PC-3 (cell line): ENCODE data around the gene ALG2. TPM values are rescaled to one million over a fixed set of nuclear protein-coding genes. Genes with fewer than 3 reads are reported as not detected.

Source experiments
- ATAC-seq: fragments of 200-7000 bp; cut with Tn5 transposase; 2 replicates; pipeline ENCODE4 v1.9.1; 2020; ENCODE audit warnings: mild to moderate bottlenecking, moderate library complexity
- BruUV-seq: library from RNA; stranded (reverse); fragments of 400-500 nt; replicated peaks from 2 replicates; lab custom pipeline; 2021; lab: Mats Ljungman, UMichigan
- CTCF ChIA-PET: fragments of 300-600 bp; sonication (Branson Sonifier 250); formaldehyde crosslinking; loops from one replicate; lab custom pipeline; 2022; ENCODE audit warnings: antibody characterized with exemption; lab: Charles Lee
- POLR2A ChIA-PET: fragments of 300-600 bp; sonication (Branson Sonifier 250); formaldehyde crosslinking; loops from one replicate; lab custom pipeline; 2022; ENCODE audit warnings: antibody characterized with exemption; ENCODE audit not compliant: unreplicated experiment; lab: Charles Lee
- DNase-seq: peaks from one replicate; pipeline ENCODE4 v3.0.0-alpha.2; 2015
- H2AFZ ChIP-seq: fragments of 300-600 bp; sonication (generic); 2 replicates; pipeline ENCODE4 v1.6.0; 2016; ENCODE audit warnings: antibody characterized with exemption, low read length
- H3F3A ChIP-seq: fragments of 300-600 bp; sonication (generic); one replicate; pipeline ENCODE4 v1.6.0; 2017; ENCODE audit warnings: antibody characterized with exemption, low read length, control low read depth, mild to moderate bottlenecking; ENCODE audit not compliant: unreplicated experiment
- H3K27ac ChIP-seq: fragments of 300-600 bp; sonication (generic); 2 replicates; pipeline ENCODE4 v1.5.1; 2016; ENCODE audit warnings: mild to moderate bottlenecking, low read length
- H3K27me3 ChIP-seq: fragments of 300-600 bp; sonication (generic); 2 replicates; pipeline ENCODE4 v1.6.1; 2016; ENCODE audit warnings: low read length, mixed read lengths
- H3K36me3 ChIP-seq: fragments of 300-600 bp; sonication (generic); 2 replicates; pipeline ENCODE4 v1.6.1; 2016; ENCODE audit warnings: low read depth, mixed run types, low read length, mixed read lengths
- H3K4me1 ChIP-seq: fragments of 300-600 bp; sonication (generic); 2 replicates; pipeline ENCODE4 v1.5.1; 2016; ENCODE audit warnings: low read length; ENCODE audit not compliant: insufficient read depth
- H3K4me2 ChIP-seq: fragments of 300-600 bp; sonication (generic); 2 replicates; pipeline ENCODE4 v1.6.0; 2016; ENCODE audit warnings: low read length
- H3K4me3 ChIP-seq: fragments of 300-600 bp; sonication (generic); 2 replicates; pipeline ENCODE4 v1.5.1; 2016; ENCODE audit warnings: mild to moderate bottlenecking, low read length, mixed read lengths
- H3K79me2 ChIP-seq: fragments of 300-600 bp; sonication (generic); 2 replicates; pipeline ENCODE4 v1.6.1; 2017; ENCODE audit warnings: low read length, mixed read lengths
- H3K9ac ChIP-seq: fragments of 300-600 bp; sonication (generic); 2 replicates; pipeline ENCODE4 v1.6.0; 2016; ENCODE audit warnings: mild to moderate bottlenecking, low read length
- H3K9me2 ChIP-seq: fragments of 300-600 bp; sonication (generic); replicated peaks from 2 replicates; pipeline ENCODE4 v1.6.1; 2016; ENCODE audit warnings: mixed run types, low read length, mixed read lengths
- H3K9me3 ChIP-seq: fragments of 300-600 bp; sonication (generic); 2 replicates; pipeline ENCODE4 v1.6.1; 2016; ENCODE audit warnings: low read length, mixed read lengths
- H4K20me1 ChIP-seq: fragments of 300-600 bp; sonication (generic); 2 replicates; pipeline ENCODE4 v1.6.1; 2016; ENCODE audit warnings: low read length, mixed read lengths
- CTCF ChIP-seq: fragments of 300-600 bp; sonication (generic); conservative IDR thresholded peaks from 2 replicates; pipeline ENCODE4 v1.5.1; 2017; ENCODE audit warnings: antibody characterized with exemption, low read depth, mild to moderate bottlenecking, low read length
- EZH2 ChIP-seq: fragments of 300-600 bp; sonication (generic); IDR thresholded peaks from one replicate; pipeline ENCODE4 v1.6.1; 2017; ENCODE audit warnings: antibody characterized with exemption, mild to moderate bottlenecking, low read length; ENCODE audit not compliant: unreplicated experiment
- EZH2phosphoT487 ChIP-seq: fragments of 300-600 bp; sonication (generic); IDR thresholded peaks from 2 replicates; pipeline ENCODE4 v1.6.1; 2018; ENCODE audit warnings: mild to moderate bottlenecking, antibody characterized with exemption, low read length, borderline replicate concordance
- intact Hi-C: fragments of 100-400 bp; cut with micrococcal nuclease; formaldehyde crosslinking; loops from 2 replicates; pipeline ENCODE4 v1.9.0; 2023
- total RNA-seq: library from RNA; depleted of rRNA; stranded (reverse); fragments of >200 nt; gene quantifications from 2 replicates; pipeline ENCODE4 v1.2.3, GENCODE V29; 2014

The ALG2 gene
- total RNA-seq, 1 experiment from 2014 or later = 33.2 TPM

- H3K4me1 ChIP-seq = 0 out of 2 replicates have a peak, but pooled peaks cover 1% of the 10 kb centered on the region
- no peaks in the 10 kb centered on the region for H4K20me1 ChIP-seq
- no peaks in the 10 kb centered on the region for H3K9me2 ChIP-seq
- H3K4me3 ChIP-seq = no peak overlapping the region
- no peaks in the 10 kb centered on the region for H3K9me3 ChIP-seq
- ChIA-PET POLR2A (no interaction called here), CTCF (interaction anchor here (0.6 kb wide), 1 partner anchor 155 kb away, joined by 3 read pairs; no protein-coding TSS in a partner anchor)
- H2AFZ ChIP-seq = no peak overlapping the region
- no peaks in the 10 kb centered on the region for H3K79me2 ChIP-seq
- 0 out of 2 replicates have a peak, but pooled peaks cover 3% of the 10 kb centered on the region for H3K27me3 ChIP-seq
- H3K36me3 ChIP-seq = no peaks in the 10 kb centered on the region
- intact Hi-C loops = no loop called here
- no peak overlapping the region for H3K9ac ChIP-seq
- no peak for DNase-seq
- no peak overlapping the region for H3K4me2 ChIP-seq
- no peak overlapping the region for H3K27ac ChIP-seq
- TF ChIP-seq EZH2phosphoT487 (no peak), EZH2 (no peak), CTCF (no peak)
- ATAC-seq = peak; percentile 49; the same call in 1 of the 2 replicates
- H3F3A ChIP-seq = no peaks in the 10 kb centered on the region
- no TSS peak for BruUV-seq
These were observed 31.7 kb downstream of the ALG2 start for GRCh38 chr9:99189887-99190596.

DNA sequence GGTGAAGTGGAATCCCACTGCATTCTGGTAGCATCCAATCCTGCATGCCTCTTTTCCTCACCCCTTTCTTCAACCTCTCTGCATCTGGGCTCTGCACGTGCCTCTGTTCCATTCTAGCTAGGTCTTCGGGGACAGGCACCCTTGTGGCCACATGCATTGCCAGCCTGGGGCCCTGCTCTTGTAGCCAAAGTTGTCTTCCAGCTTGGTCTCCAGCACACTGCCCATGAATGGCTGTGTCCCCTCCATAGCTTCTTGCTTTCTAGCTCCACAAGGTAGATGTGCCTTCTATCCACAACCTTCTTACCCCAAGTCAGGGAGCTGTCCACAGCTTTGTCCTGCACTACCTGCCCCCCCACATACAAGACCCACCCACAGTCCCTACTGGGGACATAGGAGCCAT, 32.6 kb downstream of the ALG2 start:
- H3F3A ChIP-seq = no peaks in the 10 kb centered on the region
- H3K27me3 ChIP-seq = 0 out of 2 replicates have a peak, but pooled peaks cover 3% of the 10 kb centered on the region
- H4K20me1 ChIP-seq = no peaks in the 10 kb centered on the region
- H3K9me3 ChIP-seq = no peaks in the 10 kb centered on the region
- ATAC-seq (no peak), DNase-seq (no peak)
- no peak overlapping the region for H2AFZ ChIP-seq
- POLR2A ChIA-PET = no interaction called here
- no peak overlapping the region for H3K4me3 ChIP-seq
- H3K9ac ChIP-seq = no peak overlapping the region
- no peaks in the 10 kb centered on the region for H3K79me2 ChIP-seq
- no peaks in the 10 kb centered on the region for H3K9me2 ChIP-seq
- intact Hi-C loops = no loop called here
- TF ChIP-seq EZH2phosphoT487 (no peak), EZH2 (no peak), CTCF (no peak)
- no peak overlapping the region for H3K27ac ChIP-seq
- no peak overlapping the region for H3K4me2 ChIP-seq
- no peaks in the 10 kb centered on the region; the same call in 1 of the 2 replicates for H3K36me3 ChIP-seq
- H3K4me1 ChIP-seq = 0 out of 2 replicates have a peak, but pooled peaks cover 5% of the 10 kb centered on the region
- no TSS peak for BruUV-seq
- CTCF ChIA-PET = no interaction called here

GRCh38 chr9:99187311-99187710, 34.4 kb downstream of the ALG2 start:
- no TSS peak for BruUV-seq
- TF ChIP-seq EZH2 = no peak
- no peak for TF ChIP-seq CTCF
- no peak for TF ChIP-seq EZH2phosphoT487
- intact Hi-C loops = no loop called here

More at GRCh38 chr9:99187311-99187710, 34.4 kb downstream of the ALG2 start:
- no peaks in the 10 kb centered on the region for H3F3A ChIP-seq
- no peak overlapping the region for H3K9ac ChIP-seq
- DNase-seq (no peak), ATAC-seq (no peak)
- H3K9me3 ChIP-seq = no peaks in the 10 kb centered on the region
- 0 out of 2 replicates have a peak, but pooled peaks cover 3% of the 10 kb centered on the region for H3K27me3 ChIP-seq
- no peak overlapping the region for H3K27ac ChIP-seq
- no peaks in the 10 kb centered on the region for H3K9me2 ChIP-seq
- H3K4me1 ChIP-seq = 0 out of 2 replicates have a peak, but pooled peaks cover 5% of the 10 kb centered on the region
- no peaks in the 10 kb centered on the region for H4K20me1 ChIP-seq
- H3K4me3 ChIP-seq = no peak overlapping the region
- H3K4me2 ChIP-seq = no peak overlapping the region
- no peaks in the 10 kb centered on the region for H3K79me2 ChIP-seq
- H2AFZ ChIP-seq = no peak overlapping the region
- CTCF ChIA-PET = no interaction called here
- POLR2A ChIA-PET = no interaction called here
- no peaks in the 10 kb centered on the region; the same call in 1 of the 2 replicates for H3K36me3 ChIP-seq
